ENCODE results near the gene PPP1R8. TPM values are rescaled to one million over a fixed set of nuclear protein-coding genes. Genes with fewer than 3 reads are reported as not detected.

Gene PPP1R8
- total and polyA plus RNA-seq, 4 donors, result 3.1 to 20.5 (median 17.5) TPM

GRCh38 chr1:27879374-27880082, 48.9 kb downstream of the PPP1R8 start:
- no peaks in the 10 kb centered on the region for H3K9me3 ChIP-seq (ENCODE audit: control insufficient read depth in 4 of 4, low read length in 3 of 4)
- no peak overlapping the region for H3K9ac ChIP-seq (ENCODE audit: low read depth in 1 of 2, low read length in 2 of 2)
- WGBS, result 88% methylated on average over 10 of the region's 10 CpGs
- no peak overlapping the region for H3K4me3 ChIP-seq (ENCODE audit: low read depth in 1 of 3, low read length in 3 of 3)
- no peak for DNase-seq (ENCODE audit: low spot score)
- H3K4me1 ChIP-seq (ENCODE audit: control insufficient read depth in 4 of 4, insufficient read depth in 4 of 4, low read length in 3 of 4), result no peaks in the 10 kb centered on the region
- H3K36me3 ChIP-seq (ENCODE audit: control insufficient read depth in 4 of 4, insufficient read depth in 3 of 4, low read depth in 1 of 4, low read length in 3 of 4), result no peaks in the 10 kb centered on the region
- TF ChIP-seq MAX (IDR thresholded peaks at IDR 0.05), result no peak
- H3K27me3 ChIP-seq (ENCODE audit: control insufficient read depth in 4 of 4, insufficient read depth in 4 of 4, low read length in 3 of 4), result no peaks in the 10 kb centered on the region
- H3K27ac ChIP-seq (ENCODE audit: low read depth in 1 of 2, low read length in 2 of 2), result no peak overlapping the region

- H3K36me3 ChIP-seq (ENCODE audit: control insufficient read depth in 4 of 4, insufficient read depth in 3 of 4, low read depth in 1 of 4, low read length in 3 of 4), result peaks cover 0 to 2% (median under 1%) of the 10 kb centered on the region in 4 donors
- TF ChIP-seq, protein P1, sequence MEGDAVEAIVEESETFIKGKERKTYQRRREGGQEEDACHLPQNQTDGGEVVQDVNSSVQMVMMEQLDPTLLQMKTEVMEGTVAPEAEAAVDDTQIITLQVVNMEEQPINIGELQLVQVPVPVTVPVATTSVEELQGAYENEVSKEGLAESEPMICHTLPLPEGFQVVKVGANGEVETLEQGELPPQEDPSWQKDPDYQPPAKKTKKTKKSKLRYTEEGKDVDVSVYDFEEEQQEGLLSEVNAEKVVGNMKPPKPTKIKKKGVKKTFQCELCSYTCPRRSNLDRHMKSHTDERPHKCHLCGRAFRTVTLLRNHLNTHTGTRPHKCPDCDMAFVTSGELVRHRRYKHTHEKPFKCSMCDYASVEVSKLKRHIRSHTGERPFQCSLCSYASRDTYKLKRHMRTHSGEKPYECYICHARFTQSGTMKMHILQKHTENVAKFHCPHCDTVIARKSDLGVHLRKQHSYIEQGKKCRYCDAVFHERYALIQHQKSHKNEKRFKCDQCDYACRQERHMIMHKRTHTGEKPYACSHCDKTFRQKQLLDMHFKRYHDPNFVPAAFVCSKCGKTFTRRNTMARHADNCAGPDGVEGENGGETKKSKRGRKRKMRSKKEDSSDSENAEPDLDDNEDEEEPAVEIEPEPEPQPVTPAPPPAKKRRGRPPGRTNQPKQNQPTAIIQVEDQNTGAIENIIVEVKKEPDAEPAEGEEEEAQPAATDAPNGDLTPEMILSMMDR (IDR thresholded peaks at IDR 0.05; ENCODE audit: low read depth, low read length, missing input control), result no peak
- TF ChIP-seq MAX (IDR thresholded peaks at IDR 0.05) (no peak), RAD21 (IDR thresholded peaks at IDR 0.05) (no peak), HNF4G (IDR thresholded peaks at IDR 0.05) (no peak), SP1 (IDR thresholded peaks at IDR 0.05) (no peak), JUND (IDR thresholded peaks at IDR 0.05) (no peak), HNF4A (conservative IDR thresholded peaks at IDR 0.05) (no peak), ZBTB33 (IDR thresholded peaks at IDR 0.05) (no peak), REST (IDR thresholded peaks at IDR 0.05) (no peak), EGR1 (IDR thresholded peaks at IDR 0.05; ENCODE audit: low read depth in 2 of 2) (no peak), FOXA1 (IDR thresholded peaks at IDR 0.05) (no peak), RXRA (IDR thresholded peaks at IDR 0.05) (no peak), TAF1 (conservative IDR thresholded peaks at IDR 0.05) (no peak), YY1 (IDR thresholded peaks at IDR 0.05) (no peak)
- TF ChIP-seq, protein P2, sequence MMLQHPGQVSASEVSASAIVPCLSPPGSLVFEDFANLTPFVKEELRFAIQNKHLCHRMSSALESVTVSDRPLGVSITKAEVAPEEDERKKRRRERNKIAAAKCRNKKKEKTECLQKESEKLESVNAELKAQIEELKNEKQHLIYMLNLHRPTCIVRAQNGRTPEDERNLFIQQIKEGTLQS (IDR thresholded peaks at IDR 0.05), result no peak
- 92% methylated on average over 6 of the region's 6 CpGs for WGBS
- H3K27ac ChIP-seq (ENCODE audit: low read depth in 1 of 2, low read length in 2 of 2), result no peak overlapping the region
- no peaks in the 10 kb centered on the region for H3K27me3 ChIP-seq (ENCODE audit: control insufficient read depth in 4 of 4, insufficient read depth in 4 of 4, low read length in 3 of 4)
- H3K9ac ChIP-seq (ENCODE audit: low read depth in 1 of 2, low read length in 2 of 2), result no peak overlapping the region
- H3K4me3 ChIP-seq (ENCODE audit: low read depth in 1 of 3, low read length in 3 of 3), result no peak overlapping the region
- DNase-seq (ENCODE audit: low spot score), result no peak
- H3K9me3 ChIP-seq (ENCODE audit: control insufficient read depth in 4 of 4, low read length in 3 of 4), result no peaks in the 10 kb centered on the region
- peaks cover 0 to 4% (median 0%) of the 10 kb centered on the region in 4 donors for H3K4me1 ChIP-seq (ENCODE audit: control insufficient read depth in 4 of 4, insufficient read depth in 4 of 4, low read length in 3 of 4)
Observed at GRCh38 chr1:27882543-27882903, 51.9 kb downstream of the PPP1R8 start.
